Fibroblast of lung (primary cell): ENCODE data around the gene RCOR3.

Experiments
- EZH2 ChIP-seq: IDR thresholded peaks from 2 replicates; pipeline ENCODE4 v1.5.1; 2012; ENCODE audit warnings: low read length, control low read depth, mild to moderate bottlenecking; ENCODE audit errors: missing control alignments
- TF ChIP-seq, protein P1 (sequence below), 2 donors: IDR thresholded peaks in 1 of 2; conservative IDR thresholded peaks in 1 of 2; 1 replicate in 1 of 2; 2 replicates in 1 of 2; pipeline ENCODE4 v1.5.1; 2011 to 2012; ENCODE audit warnings: low read length in 2 of 2, control low read depth in 1 of 2, inconsistent platforms in 1 of 2, low read depth in 1 of 2, mild to moderate bottlenecking in 1 of 2

DNA sequence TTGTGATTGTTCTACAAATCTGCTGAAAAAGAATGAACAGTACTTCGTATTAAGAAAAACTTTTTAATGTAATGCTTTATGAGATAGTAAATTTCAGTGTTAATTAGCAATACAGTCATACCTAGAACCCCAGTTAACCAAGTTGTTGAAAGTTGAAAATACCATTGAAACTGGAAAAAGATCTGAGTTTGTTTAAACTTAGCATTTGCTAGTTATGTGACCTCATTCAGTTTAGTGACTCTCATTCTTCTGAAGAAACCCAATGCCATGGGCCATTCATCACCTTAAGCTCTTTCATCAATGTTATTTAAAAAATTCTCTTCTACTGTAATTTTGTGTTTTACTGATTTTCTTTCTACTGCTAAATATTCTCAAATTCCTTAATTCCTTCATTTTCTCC is 20.2 kb downstream of the RCOR3 start:
- TF ChIP-seq, protein P1, sequence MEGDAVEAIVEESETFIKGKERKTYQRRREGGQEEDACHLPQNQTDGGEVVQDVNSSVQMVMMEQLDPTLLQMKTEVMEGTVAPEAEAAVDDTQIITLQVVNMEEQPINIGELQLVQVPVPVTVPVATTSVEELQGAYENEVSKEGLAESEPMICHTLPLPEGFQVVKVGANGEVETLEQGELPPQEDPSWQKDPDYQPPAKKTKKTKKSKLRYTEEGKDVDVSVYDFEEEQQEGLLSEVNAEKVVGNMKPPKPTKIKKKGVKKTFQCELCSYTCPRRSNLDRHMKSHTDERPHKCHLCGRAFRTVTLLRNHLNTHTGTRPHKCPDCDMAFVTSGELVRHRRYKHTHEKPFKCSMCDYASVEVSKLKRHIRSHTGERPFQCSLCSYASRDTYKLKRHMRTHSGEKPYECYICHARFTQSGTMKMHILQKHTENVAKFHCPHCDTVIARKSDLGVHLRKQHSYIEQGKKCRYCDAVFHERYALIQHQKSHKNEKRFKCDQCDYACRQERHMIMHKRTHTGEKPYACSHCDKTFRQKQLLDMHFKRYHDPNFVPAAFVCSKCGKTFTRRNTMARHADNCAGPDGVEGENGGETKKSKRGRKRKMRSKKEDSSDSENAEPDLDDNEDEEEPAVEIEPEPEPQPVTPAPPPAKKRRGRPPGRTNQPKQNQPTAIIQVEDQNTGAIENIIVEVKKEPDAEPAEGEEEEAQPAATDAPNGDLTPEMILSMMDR (conservative IDR thresholded peaks at IDR 0.05 in 1 of 2, IDR thresholded peaks at IDR 0.05 in 1 of 2; ENCODE audit: low read depth in 1 of 2, low read length in 2 of 2): no peak
- TF ChIP-seq EZH2: no peak
